ENCODE data around the gene AKT1S1.

DNA sequence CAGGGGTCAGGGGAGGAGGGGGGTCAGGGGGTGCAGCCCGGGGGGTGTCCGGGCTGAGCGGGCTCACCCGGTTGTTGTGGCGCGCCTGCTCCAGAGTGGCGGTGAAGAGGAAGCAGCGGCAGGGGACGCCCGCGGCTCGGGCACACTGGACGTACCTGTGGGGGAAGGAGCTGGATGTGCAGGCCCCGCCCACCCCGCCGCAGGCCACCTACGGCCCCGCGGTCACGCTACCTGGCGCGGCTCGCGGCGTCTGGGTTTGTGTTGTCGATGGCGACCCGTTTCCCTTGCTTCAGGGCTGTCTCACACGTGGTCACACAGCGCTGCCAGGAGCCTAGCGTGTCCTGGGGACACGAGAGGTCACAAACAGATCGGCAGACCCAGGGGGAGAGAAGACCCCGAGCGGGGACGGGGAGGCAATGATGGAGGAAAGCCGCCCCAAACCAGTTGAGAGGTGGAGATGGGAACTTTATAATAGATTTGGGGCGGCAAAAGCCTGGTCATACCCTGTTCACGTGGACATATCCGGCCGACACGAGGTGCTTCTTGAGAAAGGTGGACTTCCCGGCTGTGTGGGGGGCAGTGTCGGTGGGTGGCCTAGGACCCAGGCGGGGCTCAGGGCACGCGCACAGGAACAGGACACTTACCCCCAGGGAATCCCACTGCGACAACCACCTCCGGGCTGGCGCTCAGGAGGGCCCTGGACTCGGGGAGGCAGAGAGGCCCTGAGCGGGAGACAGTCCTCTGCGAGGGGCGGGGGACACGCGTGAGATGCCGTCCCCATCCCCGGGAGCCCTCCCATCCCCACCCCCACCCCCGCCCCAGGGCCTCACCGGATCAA lies 15.4 kb downstream of the AKT1S1 start:
- TF ChIP-seq ZNF510 (tag by site-specific recombination; IDR thresholded peaks at IDR 0.05; ENCODE audit: insufficient replicate concordance) (no peak), ZNF274 (IDR thresholded peaks at IDR 0.05; ENCODE audit: low read length) (no peak), ZNF274 (tag by site-specific recombination; IDR thresholded peaks at IDR 0.05; ENCODE audit: borderline replicate concordance) (no peak), MZF1 (tag by site-specific recombination; IDR thresholded peaks at IDR 0.05; ENCODE audit: borderline replicate concordance) (no peak), ZNF416 (tag by site-specific recombination; IDR thresholded peaks at IDR 0.05) (no peak), ZNF202 (tag by site-specific recombination; IDR thresholded peaks at IDR 0.05; ENCODE audit: borderline replicate concordance) (no peak), SP7 (tag by site-specific recombination; IDR thresholded peaks at IDR 0.05) (no peak), ZNF596 (tag by site-specific recombination; IDR thresholded peaks at IDR 0.05) (no peak), ZNF324 (tag by site-specific recombination; IDR thresholded peaks at IDR 0.05) (no peak)
- TF ChIP-seq, protein P1, sequence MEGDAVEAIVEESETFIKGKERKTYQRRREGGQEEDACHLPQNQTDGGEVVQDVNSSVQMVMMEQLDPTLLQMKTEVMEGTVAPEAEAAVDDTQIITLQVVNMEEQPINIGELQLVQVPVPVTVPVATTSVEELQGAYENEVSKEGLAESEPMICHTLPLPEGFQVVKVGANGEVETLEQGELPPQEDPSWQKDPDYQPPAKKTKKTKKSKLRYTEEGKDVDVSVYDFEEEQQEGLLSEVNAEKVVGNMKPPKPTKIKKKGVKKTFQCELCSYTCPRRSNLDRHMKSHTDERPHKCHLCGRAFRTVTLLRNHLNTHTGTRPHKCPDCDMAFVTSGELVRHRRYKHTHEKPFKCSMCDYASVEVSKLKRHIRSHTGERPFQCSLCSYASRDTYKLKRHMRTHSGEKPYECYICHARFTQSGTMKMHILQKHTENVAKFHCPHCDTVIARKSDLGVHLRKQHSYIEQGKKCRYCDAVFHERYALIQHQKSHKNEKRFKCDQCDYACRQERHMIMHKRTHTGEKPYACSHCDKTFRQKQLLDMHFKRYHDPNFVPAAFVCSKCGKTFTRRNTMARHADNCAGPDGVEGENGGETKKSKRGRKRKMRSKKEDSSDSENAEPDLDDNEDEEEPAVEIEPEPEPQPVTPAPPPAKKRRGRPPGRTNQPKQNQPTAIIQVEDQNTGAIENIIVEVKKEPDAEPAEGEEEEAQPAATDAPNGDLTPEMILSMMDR (tag by site-specific recombination; IDR thresholded peaks at IDR 0.05), result no peak
- TF ChIP-seq, protein P2, sequence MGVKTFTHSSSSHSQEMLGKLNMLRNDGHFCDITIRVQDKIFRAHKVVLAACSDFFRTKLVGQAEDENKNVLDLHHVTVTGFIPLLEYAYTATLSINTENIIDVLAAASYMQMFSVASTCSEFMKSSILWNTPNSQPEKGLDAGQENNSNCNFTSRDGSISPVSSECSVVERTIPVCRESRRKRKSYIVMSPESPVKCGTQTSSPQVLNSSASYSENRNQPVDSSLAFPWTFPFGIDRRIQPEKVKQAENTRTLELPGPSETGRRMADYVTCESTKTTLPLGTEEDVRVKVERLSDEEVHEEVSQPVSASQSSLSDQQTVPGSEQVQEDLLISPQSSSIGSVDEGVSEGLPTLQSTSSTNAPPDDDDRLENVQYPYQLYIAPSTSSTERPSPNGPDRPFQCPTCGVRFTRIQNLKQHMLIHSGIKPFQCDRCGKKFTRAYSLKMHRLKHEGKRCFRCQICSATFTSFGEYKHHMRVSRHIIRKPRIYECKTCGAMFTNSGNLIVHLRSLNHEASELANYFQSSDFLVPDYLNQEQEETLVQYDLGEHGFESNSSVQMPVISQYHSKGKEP (tag by site-specific recombination; IDR thresholded peaks at IDR 0.05), result no peak
- TF ChIP-seq, protein P3, sequence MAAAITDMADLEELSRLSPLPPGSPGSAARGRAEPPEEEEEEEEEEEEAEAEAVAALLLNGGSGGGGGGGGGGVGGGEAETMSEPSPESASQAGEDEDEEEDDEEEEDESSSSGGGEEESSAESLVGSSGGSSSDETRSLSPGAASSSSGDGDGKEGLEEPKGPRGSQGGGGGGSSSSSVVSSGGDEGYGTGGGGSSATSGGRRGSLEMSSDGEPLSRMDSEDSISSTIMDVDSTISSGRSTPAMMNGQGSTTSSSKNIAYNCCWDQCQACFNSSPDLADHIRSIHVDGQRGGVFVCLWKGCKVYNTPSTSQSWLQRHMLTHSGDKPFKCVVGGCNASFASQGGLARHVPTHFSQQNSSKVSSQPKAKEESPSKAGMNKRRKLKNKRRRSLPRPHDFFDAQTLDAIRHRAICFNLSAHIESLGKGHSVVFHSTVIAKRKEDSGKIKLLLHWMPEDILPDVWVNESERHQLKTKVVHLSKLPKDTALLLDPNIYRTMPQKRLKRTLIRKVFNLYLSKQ (tag by site-specific recombination; IDR thresholded peaks at IDR 0.05; ENCODE audit: borderline replicate concordance), result no peak
- TF ChIP-seq, protein P4, sequence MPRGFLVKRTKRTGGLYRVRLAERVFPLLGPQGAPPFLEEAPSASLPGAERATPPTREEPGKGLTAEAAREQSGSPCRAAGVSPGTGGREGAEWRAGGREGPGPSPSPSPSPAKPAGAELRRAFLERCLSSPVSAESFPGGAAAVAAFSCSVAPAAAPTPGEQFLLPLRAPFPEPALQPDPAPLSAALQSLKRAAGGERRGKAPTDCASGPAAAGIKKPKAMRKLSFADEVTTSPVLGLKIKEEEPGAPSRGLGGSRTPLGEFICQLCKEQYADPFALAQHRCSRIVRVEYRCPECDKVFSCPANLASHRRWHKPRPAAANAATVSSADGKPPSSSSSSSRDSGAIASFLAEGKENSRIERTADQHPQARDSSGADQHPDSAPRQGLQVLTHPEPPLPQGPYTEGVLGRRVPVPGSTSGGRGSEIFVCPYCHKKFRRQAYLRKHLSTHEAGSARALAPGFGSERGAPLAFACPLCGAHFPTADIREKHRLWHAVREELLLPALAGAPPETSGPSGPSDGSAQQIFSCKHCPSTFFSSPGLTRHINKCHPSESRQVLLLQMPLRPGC (tag by site-specific recombination; IDR thresholded peaks at IDR 0.05), result no peak
- TF ChIP-seq, protein P5, sequence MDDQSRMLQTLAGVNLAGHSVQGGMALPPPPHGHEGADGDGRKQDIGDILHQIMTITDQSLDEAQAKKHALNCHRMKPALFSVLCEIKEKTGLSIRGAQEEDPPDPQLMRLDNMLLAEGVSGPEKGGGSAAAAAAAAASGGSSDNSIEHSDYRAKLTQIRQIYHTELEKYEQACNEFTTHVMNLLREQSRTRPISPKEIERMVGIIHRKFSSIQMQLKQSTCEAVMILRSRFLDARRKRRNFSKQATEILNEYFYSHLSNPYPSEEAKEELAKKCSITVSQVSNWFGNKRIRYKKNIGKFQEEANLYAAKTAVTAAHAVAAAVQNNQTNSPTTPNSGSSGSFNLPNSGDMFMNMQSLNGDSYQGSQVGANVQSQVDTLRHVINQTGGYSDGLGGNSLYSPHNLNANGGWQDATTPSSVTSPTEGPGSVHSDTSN (CRISPR knock-in tag; IDR thresholded peaks at IDR 0.05), result no peak
